SK-N-MC (cell line): ENCODE data around the gene MOCOS.

ENCODE experiments used
- EZH2 ChIP-seq: fragments of 200-600 bp; sonication (generic); IDR thresholded peaks from one replicate; pipeline ENCODE4 v1.6.1; 2017; ENCODE audit warnings: antibody characterized with exemption
- POLR2AphosphoS5 ChIP-seq: IDR thresholded peaks from 2 replicates; pipeline ENCODE4 v1.6.1; 2012; ENCODE audit warnings: mild to moderate bottlenecking, low read depth, low read length, borderline replicate concordance

DNA sequence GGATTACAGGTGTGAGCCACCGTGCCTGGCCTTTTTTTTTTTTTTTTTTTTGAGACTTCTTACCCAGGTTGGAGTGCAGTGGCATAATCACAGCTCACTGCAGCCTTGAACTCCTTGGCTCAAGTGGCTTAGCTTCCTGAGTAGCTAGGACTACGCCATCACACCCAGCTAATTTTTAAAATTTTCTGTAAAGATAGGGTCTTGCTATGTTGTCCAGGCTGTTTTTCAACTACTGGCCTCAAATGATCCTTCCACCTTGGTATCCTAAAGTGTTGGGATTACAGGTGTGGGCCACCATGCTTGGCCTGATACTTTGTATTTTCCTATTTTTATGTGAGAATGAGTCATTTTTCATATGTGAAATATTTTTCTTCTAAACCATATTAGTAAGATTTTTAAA lies 43.9 kb upstream of the MOCOS start:
- no peak for TF ChIP-seq EZH2
- TF ChIP-seq POLR2AphosphoS5 = no peak
